ENCODE results near the gene PATE3. TPM values are rescaled to one million over a fixed set of nuclear protein-coding genes. Genes with fewer than 3 reads are reported as not detected.

Gene PATE3
- total RNA-seq, 1 donor from 2014 or later: not detected

GRCh38 chr11:125770583-125770982 lies 17.3 kb upstream of the PATE3 start:
- H3K36me3 Mint-ChIP-seq (ENCODE audit: unreplicated experiment): no peaks in the 10 kb centered on the region
- no peaks in the 10 kb centered on the region for H3K4me1 Mint-ChIP-seq (ENCODE audit: unreplicated experiment)
- H3K4me3 Mint-ChIP-seq (ENCODE audit: unreplicated experiment): no peak overlapping the region
- no peak for DNase-seq (ENCODE audit: extremely low spot score, unreplicated experiment)
- H3K27me3 Mint-ChIP-seq (ENCODE audit: unreplicated experiment): peaks cover 14% of the 10 kb centered on the region
- no peak overlapping the region for H3K27ac Mint-ChIP-seq (ENCODE audit: unreplicated experiment)
- no peaks in the 10 kb centered on the region for H3K9me3 Mint-ChIP-seq (ENCODE audit: unreplicated experiment)
- TF ChIP-seq, protein P1, sequence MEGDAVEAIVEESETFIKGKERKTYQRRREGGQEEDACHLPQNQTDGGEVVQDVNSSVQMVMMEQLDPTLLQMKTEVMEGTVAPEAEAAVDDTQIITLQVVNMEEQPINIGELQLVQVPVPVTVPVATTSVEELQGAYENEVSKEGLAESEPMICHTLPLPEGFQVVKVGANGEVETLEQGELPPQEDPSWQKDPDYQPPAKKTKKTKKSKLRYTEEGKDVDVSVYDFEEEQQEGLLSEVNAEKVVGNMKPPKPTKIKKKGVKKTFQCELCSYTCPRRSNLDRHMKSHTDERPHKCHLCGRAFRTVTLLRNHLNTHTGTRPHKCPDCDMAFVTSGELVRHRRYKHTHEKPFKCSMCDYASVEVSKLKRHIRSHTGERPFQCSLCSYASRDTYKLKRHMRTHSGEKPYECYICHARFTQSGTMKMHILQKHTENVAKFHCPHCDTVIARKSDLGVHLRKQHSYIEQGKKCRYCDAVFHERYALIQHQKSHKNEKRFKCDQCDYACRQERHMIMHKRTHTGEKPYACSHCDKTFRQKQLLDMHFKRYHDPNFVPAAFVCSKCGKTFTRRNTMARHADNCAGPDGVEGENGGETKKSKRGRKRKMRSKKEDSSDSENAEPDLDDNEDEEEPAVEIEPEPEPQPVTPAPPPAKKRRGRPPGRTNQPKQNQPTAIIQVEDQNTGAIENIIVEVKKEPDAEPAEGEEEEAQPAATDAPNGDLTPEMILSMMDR (IDR thresholded peaks at IDR 0.05): no peak

GRCh38 chr11:125772834-125773505 lies 15.0 kb upstream of the PATE3 start:
- peaks cover 12% of the 10 kb centered on the region for H3K27me3 Mint-ChIP-seq (ENCODE audit: unreplicated experiment)
- no peak overlapping the region for H3K4me3 Mint-ChIP-seq (ENCODE audit: unreplicated experiment)
- H3K9me3 Mint-ChIP-seq (ENCODE audit: unreplicated experiment): no peaks in the 10 kb centered on the region
- TF ChIP-seq, protein P1 (IDR thresholded peaks at IDR 0.05): no peak
- DNase-seq (ENCODE audit: extremely low spot score, unreplicated experiment): no peak
- no peak overlapping the region for H3K27ac Mint-ChIP-seq (ENCODE audit: unreplicated experiment)
- no peaks in the 10 kb centered on the region for H3K36me3 Mint-ChIP-seq (ENCODE audit: unreplicated experiment)
- no peaks in the 10 kb centered on the region for H3K4me1 Mint-ChIP-seq (ENCODE audit: unreplicated experiment)

- H3K27ac Mint-ChIP-seq (ENCODE audit: unreplicated experiment): no peak overlapping the region
- H3K9me3 Mint-ChIP-seq (ENCODE audit: unreplicated experiment): no peaks in the 10 kb centered on the region
- peaks cover 8% of the 10 kb centered on the region for H3K27me3 Mint-ChIP-seq (ENCODE audit: unreplicated experiment)
- TF ChIP-seq, protein P1 (IDR thresholded peaks at IDR 0.05): no peak
- DNase-seq (ENCODE audit: extremely low spot score, unreplicated experiment): no peak
- no peaks in the 10 kb centered on the region for H3K36me3 Mint-ChIP-seq (ENCODE audit: unreplicated experiment)
- H3K4me1 Mint-ChIP-seq (ENCODE audit: unreplicated experiment): no peaks in the 10 kb centered on the region
- no peak overlapping the region for H3K4me3 Mint-ChIP-seq (ENCODE audit: unreplicated experiment)
These were observed 14.4 kb upstream of the PATE3 start for GRCh38 chr11:125773516-125773915.

GRCh38 chr11:125777309-125777708 lies 10.6 kb upstream of the PATE3 start:
- TF ChIP-seq, protein P1 (IDR thresholded peaks at IDR 0.05): no peak
- H3K4me1 Mint-ChIP-seq (ENCODE audit: unreplicated experiment): no peaks in the 10 kb centered on the region
- H3K27ac Mint-ChIP-seq (ENCODE audit: unreplicated experiment): no peak overlapping the region
- H3K4me3 Mint-ChIP-seq (ENCODE audit: unreplicated experiment): no peak overlapping the region
- H3K36me3 Mint-ChIP-seq (ENCODE audit: unreplicated experiment): no peaks in the 10 kb centered on the region
- H3K9me3 Mint-ChIP-seq (ENCODE audit: unreplicated experiment): no peaks in the 10 kb centered on the region
- H3K27me3 Mint-ChIP-seq (ENCODE audit: unreplicated experiment): peaks cover 4% of the 10 kb centered on the region
- no peak for DNase-seq (ENCODE audit: extremely low spot score, unreplicated experiment)

DNA sequence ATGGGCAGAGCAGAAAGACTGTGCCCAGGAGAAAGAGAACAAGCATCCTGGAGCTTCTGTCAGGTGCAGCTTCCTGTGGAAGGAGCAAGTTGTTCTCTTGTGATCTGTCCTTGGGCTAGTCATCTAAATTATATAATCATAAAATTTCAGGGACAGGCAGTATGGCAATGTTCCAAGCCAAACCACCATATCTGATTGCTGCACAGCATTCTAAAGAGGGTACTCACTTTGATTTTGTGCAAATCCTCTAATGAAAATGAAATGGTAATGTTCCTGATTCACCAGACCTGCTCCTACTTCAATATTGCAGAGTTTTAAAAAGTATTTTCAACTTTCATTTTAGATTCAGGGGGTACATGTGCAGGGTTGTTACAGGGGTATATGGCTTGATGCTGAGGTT lies 9.2 kb upstream of the PATE3 start, which contains the start of gene PATE2:
TSS of gene PATE2 (minus strand) at position 101 of the 400 bp plus-strand sequence. CDS start at position 46, 55 bp downstream.
- Mint-ChIP-seq H3K27me3 (ENCODE audit: unreplicated experiment) (peaks cover 4% of the 10 kb centered on the region), H3K36me3 (ENCODE audit: unreplicated experiment) (no peaks in the 10 kb centered on the region), H3K4me1 (ENCODE audit: unreplicated experiment) (no peaks in the 10 kb centered on the region), H3K4me3 (ENCODE audit: unreplicated experiment) (no peak within 1 kb of the TSS), H3K9me3 (ENCODE audit: unreplicated experiment) (no peaks in the 10 kb centered on the region), H3K27ac (ENCODE audit: unreplicated experiment) (no peak within 1 kb of the TSS)
- no peak for DNase-seq (ENCODE audit: extremely low spot score, unreplicated experiment)
- TF ChIP-seq, protein P1 (IDR thresholded peaks at IDR 0.05): no peak
